Astrocyte of the cerebellum (primary cell): ENCODE measurements around the gene METTL26.

Experiments used
- DNase-seq: peaks from one replicate; pipeline ENCODE4 v3.0.0-alpha.2; 2011; ENCODE audit warnings: low read depth
- H3K4me3 ChIP-seq: 2 replicates; pipeline ENCODE4 v1.5.1; 2011; ENCODE audit warnings: mild to moderate bottlenecking, low read depth, low read length, moderate library complexity
- CTCF ChIP-seq: IDR thresholded peaks from 2 replicates; pipeline ENCODE4 v1.5.1; 2012; ENCODE audit warnings: low read length, low read depth, moderate library complexity, mild to moderate bottlenecking; ENCODE audit errors: missing control alignments
- in situ Hi-C: cut with HindIII; loops from 2 replicates; pipeline ENCODE4 v1.10.0; 2017; ENCODE audit warnings: low sequenced_read_pairs

Gene METTL26

GRCh38 chr16:595942-596735 lies 40.0 kb downstream of the METTL26 start:
- in situ Hi-C loops, result no loop called here
- no peak overlapping the region for H3K4me3 ChIP-seq
- no peak for DNase-seq
- no peak for TF ChIP-seq CTCF

GRCh38 chr16:595094-595528 lies 41.0 kb downstream of the METTL26 start:
- DNase-seq, result no peak
- no peak overlapping the region for H3K4me3 ChIP-seq
- TF ChIP-seq CTCF, result no peak
- in situ Hi-C loops, result no loop called here

DNA sequence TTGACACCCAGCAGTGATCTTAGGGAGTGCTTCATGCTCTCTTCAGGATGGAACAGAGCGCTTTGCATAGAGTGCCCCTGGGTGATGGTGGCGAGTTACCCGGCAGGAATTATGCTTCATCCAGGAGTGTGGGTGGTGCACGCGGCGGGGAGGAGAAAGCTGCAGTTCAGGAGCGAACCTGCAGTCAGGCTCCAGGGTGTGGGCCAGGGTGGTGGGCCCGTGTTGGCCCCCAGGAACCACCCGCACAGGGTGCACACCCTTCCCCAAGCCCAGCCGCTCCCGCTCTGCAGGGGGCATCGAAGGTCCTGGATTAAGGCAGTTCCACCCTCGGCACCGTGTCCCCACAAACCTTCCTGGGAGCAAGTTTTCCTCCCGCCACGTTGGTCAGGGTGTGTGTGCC lies 42.3 kb downstream of the METTL26 start:
- H3K4me3 ChIP-seq, result no peak overlapping the region
- DNase-seq, result no peak
- TF ChIP-seq CTCF, result no peak
- in situ Hi-C loops, result no loop called here

GRCh38 chr16:593406-593805 lies 42.7 kb downstream of the METTL26 start:
- TF ChIP-seq CTCF, result no peak
- no peak for DNase-seq
- no peak overlapping the region for H3K4me3 ChIP-seq
- in situ Hi-C loops, result no loop called here

- H3K4me3 ChIP-seq, result no peak overlapping the region
- no peak for TF ChIP-seq CTCF
- DNase-seq, result no peak
Measured at GRCh38 chr16:592518-593306, 43.4 kb downstream of the METTL26 start.

DNA sequence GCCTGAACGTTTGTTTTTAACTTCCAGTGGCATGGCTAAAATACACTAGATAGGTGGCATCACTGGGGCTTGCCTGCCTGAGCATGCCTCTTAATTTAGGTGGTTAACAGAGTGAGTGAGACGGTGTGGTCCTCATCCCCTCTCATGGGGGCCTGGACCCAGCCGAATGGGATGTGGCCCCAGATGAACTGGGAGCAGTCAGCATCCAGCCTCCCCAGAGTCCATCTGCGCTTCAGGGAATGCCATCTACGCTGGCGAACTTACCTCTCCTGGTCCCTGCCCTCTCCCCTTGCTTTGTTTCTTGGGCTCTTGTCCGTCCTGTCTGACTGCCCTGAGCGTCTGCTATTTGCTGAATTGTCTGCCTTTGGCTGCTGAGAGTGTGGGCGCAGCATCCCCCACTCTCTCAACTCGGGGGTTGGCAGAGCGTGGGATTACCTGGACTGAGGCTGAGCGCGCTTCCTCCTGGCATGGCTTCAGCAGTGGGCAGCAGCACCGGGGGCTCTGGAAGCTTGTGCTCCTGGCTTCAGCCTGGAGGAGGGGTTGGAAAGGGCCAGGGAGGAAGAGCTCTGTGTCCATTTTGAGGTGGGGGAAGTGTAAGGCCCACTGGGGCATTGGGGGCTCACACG lies 44.1 kb downstream of the METTL26 start:
- in situ Hi-C loops, result no loop called here
- no peak for DNase-seq
- H3K4me3 ChIP-seq, result no peak overlapping the region
- TF ChIP-seq CTCF, result no peak

More at GRCh38 chr16:592518-593306, 43.4 kb downstream of the METTL26 start:
- in situ Hi-C loops, result no loop called here
